Measurements from ENCODE around the gene SYNM.

DNA sequence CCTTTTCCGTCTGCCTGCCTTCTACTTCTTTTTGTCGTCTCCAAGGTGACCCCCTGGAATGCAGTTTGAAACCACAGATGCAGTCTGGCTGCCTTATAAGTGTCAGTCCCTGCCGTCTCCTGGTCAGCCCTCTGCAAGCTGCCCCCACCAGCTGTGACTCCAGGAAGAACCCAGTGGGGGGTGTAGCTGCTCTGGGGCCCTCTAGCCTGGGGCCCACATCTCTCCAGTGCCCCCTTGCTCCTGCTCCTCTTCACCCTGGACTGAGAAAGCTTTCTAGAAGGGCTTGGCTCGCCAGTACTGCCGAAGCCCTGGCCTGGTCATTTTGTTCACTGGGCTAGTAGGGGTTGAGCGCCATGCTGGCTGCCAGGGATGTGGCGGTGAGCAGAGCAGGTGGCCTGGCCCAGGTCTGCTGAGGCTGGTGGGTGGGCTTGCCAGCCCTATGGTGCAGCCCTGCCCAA lies 21.3 kb downstream of the SYNM start:
- TF ChIP-seq, protein P1, sequence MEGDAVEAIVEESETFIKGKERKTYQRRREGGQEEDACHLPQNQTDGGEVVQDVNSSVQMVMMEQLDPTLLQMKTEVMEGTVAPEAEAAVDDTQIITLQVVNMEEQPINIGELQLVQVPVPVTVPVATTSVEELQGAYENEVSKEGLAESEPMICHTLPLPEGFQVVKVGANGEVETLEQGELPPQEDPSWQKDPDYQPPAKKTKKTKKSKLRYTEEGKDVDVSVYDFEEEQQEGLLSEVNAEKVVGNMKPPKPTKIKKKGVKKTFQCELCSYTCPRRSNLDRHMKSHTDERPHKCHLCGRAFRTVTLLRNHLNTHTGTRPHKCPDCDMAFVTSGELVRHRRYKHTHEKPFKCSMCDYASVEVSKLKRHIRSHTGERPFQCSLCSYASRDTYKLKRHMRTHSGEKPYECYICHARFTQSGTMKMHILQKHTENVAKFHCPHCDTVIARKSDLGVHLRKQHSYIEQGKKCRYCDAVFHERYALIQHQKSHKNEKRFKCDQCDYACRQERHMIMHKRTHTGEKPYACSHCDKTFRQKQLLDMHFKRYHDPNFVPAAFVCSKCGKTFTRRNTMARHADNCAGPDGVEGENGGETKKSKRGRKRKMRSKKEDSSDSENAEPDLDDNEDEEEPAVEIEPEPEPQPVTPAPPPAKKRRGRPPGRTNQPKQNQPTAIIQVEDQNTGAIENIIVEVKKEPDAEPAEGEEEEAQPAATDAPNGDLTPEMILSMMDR (IDR thresholded peaks at IDR 0.05) = no peak
- no peak for TF ChIP-seq POLR2A (IDR thresholded peaks at IDR 0.05)
